ENCODE results near the gene SIGLECL1.

DNA sequence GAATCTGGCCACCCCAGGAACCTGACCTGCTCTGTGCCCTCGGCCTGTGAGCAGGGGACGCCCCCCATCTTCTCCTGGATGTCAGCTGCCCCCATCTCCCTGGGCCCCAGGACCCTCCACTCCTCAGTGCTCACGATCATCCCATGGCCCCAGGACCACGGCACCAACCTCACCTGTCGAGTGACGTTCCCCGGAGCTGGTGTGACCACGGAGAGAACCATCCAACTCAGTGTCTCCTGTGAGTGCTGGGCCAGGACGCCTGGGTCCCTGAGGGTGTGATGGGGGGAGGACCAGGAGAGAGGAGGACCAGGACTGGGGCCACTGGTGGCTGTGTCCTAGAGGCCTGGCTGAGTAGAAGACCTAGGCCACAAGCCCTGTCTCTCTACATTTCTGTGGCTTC, 39.0 kb upstream of the SIGLECL1 start:
- TF ChIP-seq DMBX1 (CRISPR knock-in tag; IDR thresholded peaks at IDR 0.05; ENCODE audit: borderline replicate concordance) (no peak), SNIP1 (IDR thresholded peaks at IDR 0.05; ENCODE audit: low read depth) (no peak)
- TF ChIP-seq, protein P1, sequence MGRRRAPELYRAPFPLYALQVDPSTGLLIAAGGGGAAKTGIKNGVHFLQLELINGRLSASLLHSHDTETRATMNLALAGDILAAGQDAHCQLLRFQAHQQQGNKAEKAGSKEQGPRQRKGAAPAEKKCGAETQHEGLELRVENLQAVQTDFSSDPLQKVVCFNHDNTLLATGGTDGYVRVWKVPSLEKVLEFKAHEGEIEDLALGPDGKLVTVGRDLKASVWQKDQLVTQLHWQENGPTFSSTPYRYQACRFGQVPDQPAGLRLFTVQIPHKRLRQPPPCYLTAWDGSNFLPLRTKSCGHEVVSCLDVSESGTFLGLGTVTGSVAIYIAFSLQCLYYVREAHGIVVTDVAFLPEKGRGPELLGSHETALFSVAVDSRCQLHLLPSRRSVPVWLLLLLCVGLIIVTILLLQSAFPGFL (CRISPR knock-in tag; IDR thresholded peaks at IDR 0.05) = no peak
